Measurements from ENCODE around the gene MAP3K15.

GRCh38 chrX:19403696-19404095, 111.6 kb downstream of the MAP3K15 start:
- TF ChIP-seq TEAD4 (IDR thresholded peaks at IDR 0.05; ENCODE audit: borderline replicate concordance, insufficient read depth), result no peak
- TF ChIP-seq CTCF (IDR thresholded peaks at IDR 0.05), result no peak
- TF ChIP-seq SIN3A (IDR thresholded peaks at IDR 0.05; ENCODE audit: borderline replicate concordance, low read depth, low read length), result no peak
- no peak for TF ChIP-seq FOSL2 (IDR thresholded peaks at IDR 0.05; ENCODE audit: borderline replicate concordance, low read depth)
- no peak for TF ChIP-seq ELF1 (IDR thresholded peaks at IDR 0.05)
- no peak for TF ChIP-seq RFX5 (IDR thresholded peaks at IDR 0.05; ENCODE audit: low read length)
- no peak for TF ChIP-seq SMC3 (IDR thresholded peaks at IDR 0.05; ENCODE audit: low read depth, low read length)
- no peak for TF ChIP-seq FOXJ3 (CRISPR knock-in tag; IDR thresholded peaks at IDR 0.05)
- TF ChIP-seq REST (IDR thresholded peaks at IDR 0.05; ENCODE audit: low read depth, low read length), result no peak
- TF ChIP-seq MEF2A (IDR thresholded peaks at IDR 0.05; ENCODE audit: borderline replicate concordance, low read depth), result no peak
- TF ChIP-seq EZH2phosphoT487 (IDR thresholded peaks at IDR 0.05; ENCODE audit: borderline replicate concordance, low read depth), result no peak
